Stimulated activated CD8-positive, alpha-beta memory T cell treated with anti-CD3 and anti-CD28 coated beads, Interleukin-12 subunit alpha, Interleukin-12 subunit beta, amount 100 ng/mL, for 24 hours (primary cell): ENCODE results near the gene ACTRT2.

Source experiments
- DNase-seq: peaks from one replicate; pipeline ENCODE4 v3.0.0-alpha.2; 2020; ENCODE audit errors: extremely low read depth

Gene ACTRT2

DNA sequence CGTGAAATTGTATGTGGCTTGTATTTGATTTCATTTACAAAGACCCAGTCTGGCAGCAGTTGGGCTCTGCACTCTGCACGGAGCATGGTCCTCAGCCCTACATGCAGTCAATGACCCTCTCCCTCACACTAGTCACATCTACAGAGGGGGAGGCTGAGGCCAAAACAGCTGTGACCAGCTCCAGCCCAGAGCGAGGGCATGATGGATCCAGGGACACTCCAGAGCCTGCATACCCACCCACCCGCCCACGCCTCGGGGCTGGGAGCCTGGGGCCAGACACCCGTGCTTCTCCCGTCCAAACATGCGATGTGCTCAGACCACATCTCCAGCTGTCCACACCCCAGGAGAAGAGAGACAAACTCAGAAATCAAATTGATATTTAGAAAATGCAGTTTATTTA, 33.8 kb downstream of the ACTRT2 start:
- DNase-seq = no peak

DNA sequence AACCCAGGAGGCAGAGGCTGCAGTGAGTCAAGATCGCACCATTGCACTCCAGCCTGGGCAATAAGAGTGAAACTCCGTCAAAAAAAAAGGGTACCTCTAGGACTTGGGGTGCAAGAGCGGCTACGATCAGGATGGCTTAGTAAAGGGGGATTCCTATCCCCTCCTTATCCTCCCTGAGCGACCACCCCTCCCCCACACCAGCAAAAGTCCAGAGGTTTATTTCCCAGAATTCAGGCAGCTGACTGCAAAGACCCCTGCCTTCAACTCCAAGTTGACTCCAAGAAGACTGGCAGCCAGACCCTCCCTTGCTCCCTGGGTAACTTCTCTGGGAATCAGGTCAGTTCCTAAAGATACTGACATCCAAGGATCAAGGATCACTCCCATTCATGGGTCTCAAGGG, 35.4 kb downstream of the ACTRT2 start:
- no peak for DNase-seq

DNA sequence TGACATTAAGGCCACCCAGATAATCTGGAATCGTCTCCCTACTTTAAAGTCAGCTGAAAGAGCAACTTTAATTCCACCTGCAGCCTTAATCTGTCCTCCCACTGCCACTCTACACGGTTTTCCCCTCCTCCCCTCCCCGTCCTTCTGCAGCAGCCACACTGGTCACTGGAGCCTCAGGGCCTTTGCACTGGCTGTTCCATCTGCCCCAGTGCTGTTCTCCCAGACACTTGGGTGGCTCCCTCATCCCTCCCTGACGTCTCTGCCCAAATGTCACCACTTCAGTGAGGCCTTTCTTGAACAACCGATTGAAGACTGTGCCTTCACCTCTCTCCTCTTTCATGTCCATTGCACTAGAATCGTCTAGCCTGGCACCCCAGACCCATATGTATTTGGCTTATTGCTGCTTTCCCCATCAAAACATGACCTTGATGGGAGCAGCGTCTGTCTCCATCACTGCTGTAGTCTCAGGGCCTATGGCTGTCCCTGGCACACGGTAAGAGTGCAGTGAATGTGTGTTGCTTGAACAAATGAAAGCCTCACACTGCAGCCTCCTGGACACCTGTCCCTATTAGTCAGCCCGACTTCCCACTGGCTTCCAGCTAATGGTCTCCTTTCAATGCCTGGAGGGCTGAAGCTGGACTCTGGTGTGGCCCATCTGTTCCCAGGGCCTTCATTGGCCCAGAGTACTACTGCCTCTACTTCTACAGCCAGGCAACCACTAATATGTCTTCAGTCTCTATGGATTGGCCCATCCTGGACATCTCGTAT, 37.2 kb downstream of the ACTRT2 start:
- DNase-seq = no peak

DNA sequence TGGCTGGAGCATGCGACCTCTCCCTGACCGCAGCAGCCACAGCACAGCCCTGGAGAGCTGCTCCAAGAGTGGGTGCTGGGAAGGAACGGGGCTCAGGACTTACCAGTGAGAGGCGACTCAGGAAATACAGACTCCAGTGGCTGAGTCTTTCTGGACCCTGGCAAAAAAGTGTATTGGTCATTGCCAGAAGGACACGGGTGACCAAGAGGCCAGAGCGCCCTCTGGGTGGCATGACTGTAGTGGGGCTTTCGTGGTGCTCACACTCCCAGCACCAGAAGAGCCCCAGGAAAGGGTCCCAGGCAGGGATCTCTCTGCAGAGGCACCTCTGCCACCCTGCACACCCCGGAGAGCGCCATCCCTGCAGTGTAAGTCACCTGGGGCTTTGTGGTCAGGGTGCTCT, 38.9 kb downstream of the ACTRT2 start:
- no peak for DNase-seq

DNA sequence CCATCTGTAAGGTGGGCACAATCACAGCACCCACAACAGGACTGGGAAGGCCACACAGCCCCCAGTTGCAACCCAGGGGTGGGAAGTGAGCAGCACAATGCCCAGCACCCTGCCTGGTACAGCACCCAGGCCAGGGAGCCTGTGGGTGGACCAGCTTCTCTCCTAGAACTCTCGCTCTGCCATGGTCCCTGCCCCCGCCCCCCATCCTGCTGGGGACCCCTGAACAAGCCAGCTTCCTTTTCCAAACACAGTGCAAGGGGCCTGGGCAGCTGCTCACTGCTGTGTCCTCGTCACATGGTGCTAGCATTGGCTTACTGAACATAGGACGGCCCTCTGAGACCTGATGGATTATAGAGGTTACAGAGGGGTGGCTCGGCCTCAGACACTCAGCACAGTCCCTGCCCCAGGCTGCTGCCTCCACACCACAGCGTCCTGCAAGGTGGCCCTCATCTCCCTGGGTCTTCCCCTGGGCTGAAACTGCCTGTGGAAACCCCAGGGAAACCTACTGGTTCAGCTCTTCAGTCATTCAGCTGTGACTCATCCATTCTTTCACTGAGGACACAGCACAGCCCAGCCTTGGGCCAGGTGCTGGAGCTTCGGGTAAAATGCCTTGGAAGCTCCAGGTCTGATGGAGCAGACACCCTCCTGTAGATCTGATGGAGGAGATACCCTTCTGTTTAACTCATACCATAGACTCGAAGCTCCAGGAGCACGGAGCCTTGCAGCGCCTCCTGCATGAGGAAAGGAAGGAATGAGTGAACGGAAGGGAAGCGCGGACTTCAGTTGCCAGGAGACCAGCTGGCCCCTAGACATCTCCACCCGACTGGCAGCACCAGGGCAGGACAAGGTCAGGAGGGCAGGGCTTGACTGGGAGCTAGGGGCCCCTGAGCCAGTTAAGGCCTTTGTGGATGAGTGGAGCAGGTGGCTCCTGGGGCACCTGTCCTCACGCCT, 39.6 kb downstream of the ACTRT2 start:
- DNase-seq = no peak

DNA sequence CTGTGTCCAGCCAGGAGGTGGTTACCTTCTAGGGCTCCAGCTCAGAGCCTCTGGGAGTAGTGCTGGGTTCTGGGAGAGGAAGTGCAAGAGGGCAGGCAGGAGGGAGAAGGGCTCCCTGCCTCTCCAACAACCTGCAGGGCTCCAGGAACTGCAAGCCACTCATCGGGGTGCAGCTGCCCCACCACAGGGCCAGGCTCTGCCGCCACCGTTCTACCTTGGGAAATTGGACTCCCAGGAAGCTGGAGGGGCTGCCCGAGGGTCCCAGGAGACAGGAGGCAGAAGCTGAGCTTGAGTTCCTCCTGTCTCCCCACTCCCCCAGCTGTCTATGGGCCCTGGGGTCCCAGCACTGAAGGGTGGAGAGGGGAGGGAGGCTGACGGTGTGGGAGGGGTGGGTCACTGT, 40.3 kb downstream of the ACTRT2 start:
- no peak for DNase-seq

DNA sequence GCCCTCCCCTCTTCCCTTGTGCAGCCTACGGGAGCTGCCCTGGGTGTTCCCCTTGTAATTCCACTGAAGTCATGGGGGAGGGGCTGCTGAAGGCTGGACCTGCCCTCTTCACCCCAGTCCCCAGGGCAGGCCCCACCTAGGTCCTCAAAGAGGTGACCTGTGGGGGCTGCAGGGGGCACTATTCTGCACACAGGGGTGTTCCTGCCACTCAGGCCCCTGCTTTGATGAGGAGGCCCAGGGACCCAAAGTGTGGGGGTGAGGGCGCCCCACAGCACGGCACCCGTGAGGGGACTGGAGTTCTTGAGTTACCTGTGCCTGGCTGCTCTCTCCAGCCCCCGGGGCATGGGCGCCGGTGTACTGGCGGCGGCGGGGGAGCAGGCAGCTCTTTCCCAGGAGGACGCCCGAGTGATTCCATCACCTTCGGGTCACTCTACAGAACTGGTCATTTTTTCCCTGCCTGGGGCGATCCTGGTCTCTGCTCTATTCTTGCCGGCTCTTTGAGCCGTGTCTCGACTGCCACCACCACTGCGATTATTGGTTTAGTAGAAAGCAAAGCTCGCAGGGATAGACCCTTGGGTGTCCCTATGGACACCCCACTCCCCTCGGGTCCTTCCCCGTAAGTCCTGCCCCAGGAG, 40.8 kb downstream of the ACTRT2 start:
- no peak for DNase-seq

DNA sequence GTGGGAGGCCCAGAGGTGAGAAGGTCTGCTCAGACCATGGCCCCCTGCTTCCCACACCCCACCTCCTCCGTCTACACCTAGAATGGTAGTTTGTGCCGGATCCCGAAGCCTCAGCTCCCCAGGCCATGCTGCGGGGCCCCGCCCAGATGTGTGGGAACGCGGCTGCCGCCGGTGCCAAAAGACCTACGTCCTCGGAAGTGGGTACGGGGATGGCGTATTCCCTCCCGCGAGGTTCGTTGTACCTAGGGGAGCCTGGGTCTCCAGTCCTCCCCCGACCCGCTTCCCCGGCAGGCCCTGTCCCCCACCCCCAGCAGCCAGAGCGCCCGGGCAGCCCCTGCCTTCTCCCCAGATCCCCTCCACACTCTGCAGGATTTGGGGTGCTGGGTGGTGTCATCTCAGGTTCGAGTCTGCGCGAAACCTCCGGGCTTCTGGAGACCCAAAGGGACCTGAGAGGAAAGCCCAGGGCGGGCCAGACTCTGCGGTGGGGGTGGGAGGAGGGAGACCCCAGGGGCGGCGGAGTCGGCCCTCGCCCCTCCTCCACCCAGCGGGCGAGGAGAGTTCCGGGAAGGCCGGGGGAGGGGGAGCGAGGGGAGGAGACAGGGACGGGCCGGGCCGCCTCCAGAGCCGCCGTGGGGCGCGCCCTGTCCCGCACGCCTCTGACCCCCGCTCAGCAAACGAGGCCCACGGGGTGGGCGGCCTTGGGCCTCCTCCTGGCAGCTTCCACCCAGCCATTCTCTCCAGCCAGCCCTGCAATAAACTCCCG, 41.5 kb downstream of the ACTRT2 start:
- no peak for DNase-seq

DNA sequence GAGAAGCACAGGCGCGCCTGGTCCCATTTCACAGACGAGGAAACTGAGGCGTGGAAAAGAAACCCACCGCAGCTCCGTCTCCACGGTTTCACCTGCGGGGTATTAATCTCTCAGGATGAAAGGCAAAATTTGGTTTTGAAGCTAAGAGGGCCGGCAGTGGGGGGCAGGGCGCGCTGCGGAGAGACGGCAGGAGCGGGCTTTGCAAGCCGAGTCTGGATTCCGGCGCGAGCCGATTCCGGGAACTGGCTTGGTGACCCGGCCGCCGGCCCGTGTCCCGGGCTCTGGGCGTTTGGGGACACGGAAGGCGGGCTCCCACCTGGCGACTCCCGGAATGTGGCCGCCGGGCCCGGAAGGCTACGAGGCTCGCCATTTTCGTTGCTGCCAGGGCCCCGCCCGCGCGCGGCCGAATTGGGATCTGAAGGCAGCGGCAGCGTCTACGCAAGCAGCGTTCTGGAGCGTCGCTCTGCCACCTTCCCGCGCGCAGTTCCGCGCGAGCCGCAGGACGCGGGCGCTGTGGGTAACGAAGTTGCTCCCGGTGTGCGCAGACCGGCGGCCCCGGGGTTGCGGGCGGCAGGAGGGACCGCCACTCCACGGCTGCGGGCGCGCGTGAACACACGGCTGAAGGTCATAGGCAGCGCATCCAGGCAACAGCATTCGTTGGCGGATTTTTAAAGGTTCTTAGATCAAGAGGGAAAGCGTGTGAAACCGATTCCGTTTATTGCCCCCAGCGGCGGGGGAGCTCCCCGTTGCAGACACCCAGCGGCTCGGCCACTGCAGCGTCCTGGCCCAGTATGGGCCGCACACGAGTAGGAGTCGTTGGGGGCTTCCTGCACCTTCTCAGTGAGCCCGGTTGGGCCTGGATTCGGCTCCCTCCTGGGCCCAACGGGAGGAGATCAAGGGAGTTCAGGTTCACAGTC, 42.4 kb downstream of the ACTRT2 start:
- DNase-seq = no peak

DNA sequence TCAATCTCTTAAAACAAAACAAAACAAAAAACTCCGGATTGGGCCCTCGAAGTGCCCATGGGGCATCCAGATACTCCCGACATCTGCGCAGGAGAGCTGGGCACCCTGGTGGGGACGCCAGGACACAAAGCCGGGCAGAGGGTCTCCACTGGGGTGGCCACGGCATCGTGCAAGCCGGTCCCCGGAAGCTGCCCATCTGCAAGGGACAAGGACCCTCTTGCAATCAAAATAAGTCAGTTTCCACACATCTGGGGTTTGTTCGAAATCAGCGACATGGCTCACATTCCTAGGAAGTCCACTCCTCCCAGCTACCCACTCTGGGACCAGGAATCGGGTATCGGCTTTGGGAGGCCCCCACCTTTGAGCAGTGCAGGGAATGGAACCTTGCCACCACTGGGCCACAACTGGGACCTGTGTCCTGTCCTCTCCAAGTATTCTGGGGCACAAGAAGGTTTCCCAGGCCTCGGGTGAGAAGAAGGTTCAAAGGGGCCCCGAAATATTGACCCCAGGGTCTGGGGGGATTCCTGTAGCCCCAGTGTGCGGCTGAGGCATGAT, 43.1 kb downstream of the ACTRT2 start:
- no peak for DNase-seq

DNA sequence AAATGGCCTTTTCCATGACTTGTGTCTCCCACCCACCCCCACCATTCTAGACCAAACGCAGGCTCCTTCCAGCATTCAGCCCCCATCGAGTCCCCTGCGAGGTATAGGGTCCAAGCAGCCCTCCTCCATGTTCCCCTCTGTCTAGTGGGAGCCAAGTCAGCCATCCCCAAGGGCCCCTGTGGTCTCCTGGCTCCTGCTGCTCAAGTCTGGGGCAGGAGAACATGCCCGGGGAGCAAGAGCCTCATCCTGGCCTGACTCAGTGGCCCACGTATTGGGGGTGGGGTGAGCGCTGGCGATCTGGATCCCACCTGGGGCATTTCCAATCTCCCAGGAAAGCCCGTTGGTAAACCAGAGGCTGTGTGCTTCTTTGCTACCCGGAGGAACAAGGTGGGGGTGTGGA, 43.6 kb downstream of the ACTRT2 start:
- no peak for DNase-seq

DNA sequence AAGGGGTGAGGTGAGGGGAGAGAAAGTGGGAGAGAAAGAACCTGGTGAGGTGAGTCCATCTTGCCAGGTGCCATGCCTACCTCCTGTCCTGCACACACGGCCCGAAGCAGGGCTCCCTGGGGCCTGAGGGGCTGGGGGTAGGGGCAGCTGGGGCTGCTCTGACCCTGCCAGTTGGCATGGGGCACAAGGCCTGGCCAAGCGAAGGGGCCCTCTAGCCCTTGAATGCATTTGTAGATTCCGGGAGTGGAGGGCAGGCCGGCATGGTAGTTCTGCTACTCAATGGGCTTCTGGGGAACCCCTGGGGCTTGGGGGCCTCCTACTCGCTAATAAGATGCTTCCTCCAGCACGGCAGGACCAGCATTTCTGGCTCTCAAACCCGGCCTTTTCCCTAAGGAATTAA, 44.1 kb downstream of the ACTRT2 start:
- DNase-seq = no peak

DNA sequence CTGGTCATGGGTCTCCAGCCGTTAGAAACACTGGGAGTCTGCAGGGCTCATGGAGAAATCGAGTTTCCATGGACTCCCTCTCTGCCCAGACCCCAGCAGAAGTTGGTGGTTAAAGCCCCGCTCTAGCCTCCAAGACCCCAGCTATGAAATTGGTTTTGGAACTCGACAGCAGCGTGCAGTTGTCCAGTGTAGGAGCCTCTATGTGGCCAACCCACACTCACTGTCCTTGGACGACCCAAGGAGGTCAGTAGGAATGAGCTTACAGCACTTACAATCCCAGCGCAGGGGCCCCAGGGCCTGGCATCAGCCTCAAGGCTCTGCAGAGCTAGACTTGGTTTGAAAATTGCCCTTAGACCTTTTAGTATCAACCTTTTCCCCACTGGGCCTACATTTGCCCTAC, 44.5 kb downstream of the ACTRT2 start:
- no peak for DNase-seq

DNA sequence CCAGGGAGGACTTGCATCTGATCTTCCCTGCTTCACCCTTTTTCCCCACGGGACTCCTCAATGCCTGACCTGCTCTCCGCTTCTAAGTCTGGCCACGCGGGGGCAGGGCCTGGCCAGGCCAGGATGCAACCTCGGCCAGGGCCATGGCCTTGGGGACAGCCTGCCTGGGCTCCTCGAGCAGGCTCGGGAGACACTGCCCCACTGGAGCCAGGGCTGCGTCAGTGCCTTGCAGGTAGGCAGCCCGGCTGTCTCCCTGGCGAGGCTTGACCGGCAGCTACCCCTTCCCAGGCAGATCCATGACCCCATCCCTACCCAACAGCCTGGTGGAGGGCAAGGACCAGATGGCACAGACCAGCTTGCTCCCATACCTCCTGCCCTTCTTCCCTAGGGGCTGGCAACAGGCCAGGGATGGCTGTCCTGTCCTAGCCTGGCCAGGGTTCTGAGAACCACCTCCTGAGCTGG, 45.0 kb downstream of the ACTRT2 start:
- DNase-seq = no peak

DNA sequence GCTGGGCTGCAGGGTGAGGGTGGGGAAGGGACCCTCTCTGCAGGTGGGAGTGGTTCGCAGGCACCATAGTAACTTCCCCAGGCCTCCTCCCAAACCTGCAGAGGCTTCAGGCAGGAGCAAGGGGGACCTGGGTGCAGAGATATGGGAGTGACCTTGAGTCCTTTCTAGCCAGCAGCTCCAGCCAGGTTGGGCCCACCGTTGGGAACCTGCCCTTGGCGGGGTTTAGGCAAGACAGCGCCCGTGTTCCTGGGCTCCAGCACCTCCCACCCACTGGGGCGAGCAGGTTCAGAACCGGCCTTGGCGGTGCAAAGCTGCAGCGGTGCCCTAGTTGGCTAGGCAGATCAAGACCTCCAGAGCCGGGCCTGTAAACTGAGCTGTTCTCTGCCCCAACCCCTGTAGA, 45.6 kb downstream of the ACTRT2 start:
- DNase-seq = no peak

DNA sequence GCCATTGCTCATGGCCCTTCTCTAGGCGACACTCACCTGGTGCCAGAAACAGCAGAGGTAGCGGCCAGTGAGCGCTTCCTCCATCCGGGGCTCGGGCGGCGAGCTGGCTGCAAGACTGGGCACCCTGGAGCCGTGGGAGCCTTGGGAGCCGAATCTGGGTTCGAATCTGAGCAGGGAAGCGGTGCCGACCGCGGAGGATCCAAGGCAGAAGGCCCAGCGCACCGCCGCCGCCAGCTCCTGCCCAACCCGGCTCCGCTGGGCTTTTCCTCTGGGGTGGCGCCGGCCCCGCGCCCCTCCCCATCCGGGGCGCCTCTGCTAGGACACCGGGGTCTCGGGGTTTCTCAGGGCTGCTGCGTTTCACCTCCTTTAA, 46.0 kb downstream of the ACTRT2 start:
- no peak for DNase-seq

DNA sequence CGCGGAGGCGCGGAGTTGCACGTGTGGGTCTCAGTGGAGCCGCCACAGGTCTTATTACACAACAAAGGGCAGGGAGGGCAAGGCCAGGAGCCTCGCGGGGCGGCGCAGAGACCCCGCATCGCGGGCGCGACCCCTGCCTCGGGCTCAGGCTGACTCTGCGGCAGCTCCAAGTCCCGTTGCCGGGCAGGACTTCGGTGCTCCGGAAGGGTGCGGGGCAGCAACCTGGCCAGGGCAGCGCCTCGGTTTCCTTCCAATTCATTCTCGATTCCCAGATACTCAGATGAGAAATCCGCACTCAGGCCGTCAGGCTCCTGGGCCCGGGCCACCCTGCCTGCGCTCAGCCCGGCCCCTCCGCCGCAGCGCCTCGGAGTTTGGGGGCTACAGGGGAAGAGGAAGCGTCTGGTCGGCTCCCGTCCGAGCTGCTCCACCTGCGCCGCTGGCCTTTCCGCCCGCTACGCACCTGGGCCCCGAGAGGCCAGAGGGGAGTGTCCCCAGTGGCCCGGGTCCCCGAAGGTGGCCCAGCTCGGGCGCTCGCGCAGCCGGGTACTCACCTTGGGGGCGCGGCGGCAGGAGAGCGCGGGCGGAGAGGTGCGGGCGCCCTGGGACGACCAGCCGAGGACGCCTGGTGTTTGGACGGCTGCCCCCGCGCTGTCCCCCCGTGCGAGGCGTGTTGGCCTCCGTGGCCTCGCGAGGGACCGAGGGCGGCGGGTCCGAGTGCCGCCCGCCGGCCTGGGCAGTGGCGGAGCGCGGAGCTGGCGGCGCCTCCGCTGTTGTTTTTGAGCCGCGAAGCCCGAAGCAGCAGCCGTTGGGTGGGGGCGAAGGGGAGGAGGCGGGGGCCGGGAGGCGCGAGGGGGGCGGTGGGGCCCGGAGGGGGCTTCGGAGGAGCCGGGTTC, 46.6 kb downstream of the ACTRT2 start:
- DNase-seq = no peak

DNA sequence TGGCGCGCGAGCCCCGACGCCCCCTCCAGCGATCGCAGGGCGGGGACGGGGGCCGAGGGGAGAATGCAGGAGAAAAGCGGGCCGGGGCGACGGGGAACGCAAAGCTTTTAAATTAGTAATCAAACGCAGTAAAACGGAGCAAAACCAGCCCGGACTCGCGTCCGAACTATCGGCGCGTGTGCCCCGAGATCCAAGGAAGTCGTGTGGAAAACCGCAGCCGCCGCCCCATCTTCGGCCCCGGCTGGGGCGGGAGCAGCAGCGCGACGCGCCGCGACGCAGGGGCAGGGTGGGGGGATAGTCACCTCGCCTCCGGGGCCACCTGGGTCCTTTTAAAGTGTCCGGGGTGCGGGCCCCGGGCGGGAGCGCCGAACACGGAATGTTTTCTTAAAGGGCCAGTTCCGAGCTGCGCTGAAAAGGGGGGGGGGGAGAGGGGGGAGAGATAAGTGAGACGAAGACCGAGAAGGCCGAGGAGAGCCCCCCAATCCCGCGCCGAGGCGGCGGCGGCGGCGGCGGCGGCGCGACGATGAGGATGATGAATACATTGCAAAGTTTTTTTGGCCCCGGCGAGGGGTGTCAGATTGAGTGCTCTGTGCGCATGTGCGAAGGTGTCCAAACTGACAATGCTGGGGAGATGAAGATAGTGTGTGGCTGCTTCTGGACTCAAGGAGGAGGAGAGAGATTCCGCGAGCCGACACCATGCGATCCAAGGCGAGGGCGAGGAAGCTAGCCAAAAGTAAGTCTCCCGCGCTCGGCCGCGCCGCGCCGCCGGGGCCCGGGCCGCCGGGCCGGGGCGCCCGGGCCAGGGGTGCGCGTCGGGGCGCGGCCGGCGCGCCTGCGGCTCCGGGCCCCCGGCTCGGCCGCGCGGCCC, 47.5 kb downstream of the ACTRT2 start, which contains the start of gene PRDM16:
PRDM16 (plus strand) TSS at position 640 of the 868 bp plus-strand sequence; CDS start at position 697, 57 bp downstream.
- DNase-seq = no peak
